ENCODE results near the gene ATXN7.

Gene ATXN7

DNA sequence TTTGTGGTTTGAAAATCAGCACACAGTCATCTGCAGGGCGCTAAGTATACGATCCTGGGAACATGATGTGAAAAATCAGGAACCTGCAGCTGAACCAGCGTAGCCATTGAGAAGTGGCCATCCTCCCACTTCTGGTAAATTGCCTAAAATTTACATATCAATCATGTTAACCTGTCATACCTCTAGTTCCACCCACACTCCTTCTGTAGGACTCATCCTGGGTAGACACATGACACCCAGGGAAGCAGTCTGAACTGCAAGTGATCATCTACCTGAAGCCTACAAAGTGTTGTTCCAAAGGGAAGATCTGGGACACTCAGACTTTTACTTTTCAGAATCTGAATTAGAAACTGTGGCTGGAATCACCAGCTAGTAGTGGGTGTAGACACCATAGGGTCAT lies 165.1 kb downstream of the ATXN7 start:
- no peak for DNase-seq

- DNase-seq, result no peak
Measured at GRCh38 chr3:64029287-64029686, 165.6 kb downstream of the ATXN7 start.

DNA sequence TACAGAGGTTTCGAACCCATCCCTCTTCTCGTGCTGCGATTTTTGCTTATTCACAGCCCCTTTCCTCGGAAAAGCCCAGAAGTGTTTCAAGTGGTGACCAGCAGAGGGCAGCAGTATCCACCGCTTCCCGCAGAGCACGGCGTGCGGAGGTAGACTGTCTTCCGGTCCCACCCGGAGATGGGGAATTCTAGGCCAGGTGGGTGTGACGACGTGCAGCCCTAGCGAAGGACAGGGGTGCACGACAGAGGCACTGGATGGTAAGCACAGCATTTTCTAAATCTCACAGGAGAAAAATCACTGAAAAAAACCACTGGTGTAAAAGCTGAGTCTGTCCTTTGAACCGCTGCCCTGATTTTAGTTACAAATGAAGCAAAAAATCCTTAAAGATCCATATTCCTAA lies 167.1 kb downstream of the ATXN7 start:
- peak; percentile 86 for DNase-seq

DNA sequence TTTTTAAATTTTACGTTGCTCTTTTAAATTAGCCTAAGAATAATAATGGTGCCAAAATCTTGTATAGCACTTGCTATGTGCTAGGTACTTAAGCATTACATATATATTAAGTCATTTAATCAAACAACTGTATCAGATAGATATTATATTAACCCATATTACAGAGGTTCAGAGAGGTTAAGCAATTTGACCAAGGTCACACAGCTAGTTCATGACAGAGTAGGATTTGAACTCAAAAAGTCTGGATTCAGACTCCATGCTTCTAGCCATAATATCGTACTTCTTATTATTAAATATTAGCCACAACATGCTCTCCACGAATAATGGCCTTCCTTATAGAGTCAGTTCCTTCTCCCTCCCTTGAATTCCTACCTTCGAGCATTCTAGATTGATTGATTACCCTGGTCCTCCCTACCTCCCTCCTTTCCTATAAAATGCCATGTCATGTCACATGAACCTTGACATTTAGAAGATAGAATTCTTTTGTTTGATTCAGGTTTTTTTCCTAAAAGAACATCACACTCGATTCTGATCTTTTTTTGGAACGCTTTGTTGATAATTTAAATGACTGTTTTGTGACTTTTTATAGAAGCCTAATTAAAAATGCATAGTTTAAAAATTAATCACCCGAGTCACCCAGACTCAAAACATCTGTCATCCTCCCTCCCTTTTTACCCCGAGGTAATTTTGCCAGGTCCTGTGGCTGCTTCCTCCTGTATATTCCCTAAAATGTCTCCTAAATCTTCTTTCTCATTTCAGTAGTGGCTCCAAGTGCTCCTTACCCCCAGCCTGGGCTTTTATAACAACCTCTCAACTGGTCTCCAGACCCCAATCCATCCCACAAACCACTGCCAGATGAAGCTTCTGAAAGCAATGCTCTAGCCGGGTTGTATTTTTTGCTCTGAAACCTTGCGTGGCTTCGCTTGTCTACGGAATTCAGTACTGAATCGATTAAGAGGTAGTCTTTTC lies 168.2 kb downstream of the ATXN7 start:
- no peak for DNase-seq

DNA sequence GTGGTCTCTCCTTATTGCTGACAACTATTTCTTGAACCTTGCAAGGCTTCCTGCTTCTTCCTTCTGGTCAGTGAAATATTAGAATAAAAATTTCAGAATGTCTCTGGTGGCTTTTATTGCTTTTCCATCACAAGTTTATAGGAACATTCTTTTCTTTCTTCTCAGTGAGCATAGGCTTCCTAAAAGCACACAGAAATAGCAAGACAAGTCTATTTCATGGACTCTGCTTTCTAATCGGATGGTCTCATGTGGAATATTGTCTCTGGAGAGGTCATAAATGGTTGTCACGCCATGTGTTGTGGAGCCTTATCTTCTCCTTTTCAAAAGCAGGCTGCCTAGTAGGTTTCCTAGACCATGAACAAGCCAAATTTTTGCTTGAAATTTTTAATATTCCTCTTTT lies 169.4 kb downstream of the ATXN7 start:
- no peak for DNase-seq

DNA sequence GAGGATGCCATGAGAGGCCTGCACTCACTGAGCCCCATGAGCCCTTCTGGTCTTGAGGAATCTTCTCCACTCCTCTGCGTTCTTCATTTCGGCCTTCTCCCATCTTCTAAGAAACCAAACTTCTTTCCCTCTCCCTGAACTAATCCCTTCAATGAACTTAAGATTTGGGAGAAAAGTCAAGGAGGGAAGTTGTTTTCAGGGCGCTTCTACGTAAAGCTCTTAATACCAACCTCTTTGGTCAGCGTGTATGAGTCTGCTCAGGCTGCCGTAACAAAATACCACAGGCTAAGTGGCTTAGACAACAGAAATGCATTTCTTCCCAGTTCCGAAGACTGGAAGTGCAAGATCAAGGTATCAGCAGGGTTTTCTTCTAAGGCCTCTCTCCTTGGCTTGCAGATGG lies 173.4 kb downstream of the ATXN7 start:
- no peak for DNase-seq

- DNase-seq, result no peak
Measured at GRCh38 chr3:64038253-64038767, 174.6 kb downstream of the ATXN7 start.

DNA sequence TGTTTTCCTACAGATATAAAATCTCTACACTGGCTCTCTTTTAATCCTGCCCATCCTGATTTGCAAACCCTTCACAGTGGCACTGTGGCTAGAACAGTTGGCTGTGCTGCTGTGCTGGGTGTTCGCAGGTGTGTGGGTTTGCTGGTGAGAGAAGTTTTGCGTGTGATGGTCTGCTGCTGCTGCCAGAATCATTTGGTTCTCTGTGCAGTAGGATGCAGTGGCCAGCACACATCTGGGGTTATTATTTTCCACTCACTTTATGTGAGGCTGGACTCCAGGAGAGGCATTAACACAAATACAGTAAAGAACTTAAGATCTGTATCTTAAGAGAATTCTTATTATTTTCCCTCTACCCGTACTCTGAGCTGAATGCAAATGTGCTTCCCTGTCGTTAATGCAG lies 175.7 kb downstream of the ATXN7 start:
- DNase-seq, result no peak

DNA sequence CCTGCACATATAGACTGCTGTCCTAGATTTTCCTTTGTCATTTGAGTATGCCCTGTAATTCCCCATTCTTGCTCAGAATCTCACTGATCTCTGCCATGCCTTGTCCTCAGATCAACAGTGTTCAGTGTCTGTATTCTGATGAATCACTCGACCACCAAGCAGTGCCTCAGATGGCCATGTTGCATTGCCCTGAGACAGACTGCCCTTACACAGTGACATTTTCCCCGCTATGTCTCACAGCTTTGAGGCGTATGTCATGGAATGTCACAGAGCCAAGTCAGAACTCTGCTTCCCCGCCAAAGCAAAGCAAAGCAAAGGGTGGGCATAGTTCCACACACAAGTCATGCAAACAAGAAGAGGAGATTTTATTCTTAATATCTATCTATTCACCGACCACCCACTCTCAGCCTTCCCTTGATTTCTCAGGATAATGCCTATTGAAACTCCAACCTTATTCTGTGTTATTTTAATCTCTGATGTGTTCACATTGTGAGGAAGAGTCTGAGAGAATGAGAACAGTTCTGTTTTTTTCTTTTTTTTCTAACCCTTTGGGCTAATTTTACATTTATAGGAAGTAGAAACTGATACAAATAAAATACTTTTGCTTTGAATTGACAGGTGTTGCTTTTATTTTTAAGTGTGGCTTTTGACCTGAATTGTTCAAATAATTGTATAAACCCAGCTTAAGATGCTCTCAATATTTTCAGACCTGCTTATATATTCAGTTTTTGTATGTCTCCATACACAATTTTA lies 176.5 kb downstream of the ATXN7 start:
- no peak for DNase-seq

- DNase-seq, result no peak
Measured at GRCh38 chr3:64042952-64043351, 179.3 kb downstream of the ATXN7 start.

- no peak for DNase-seq
Measured at GRCh38 chr3:64046592-64046991, 182.9 kb downstream of the ATXN7 start.

DNA sequence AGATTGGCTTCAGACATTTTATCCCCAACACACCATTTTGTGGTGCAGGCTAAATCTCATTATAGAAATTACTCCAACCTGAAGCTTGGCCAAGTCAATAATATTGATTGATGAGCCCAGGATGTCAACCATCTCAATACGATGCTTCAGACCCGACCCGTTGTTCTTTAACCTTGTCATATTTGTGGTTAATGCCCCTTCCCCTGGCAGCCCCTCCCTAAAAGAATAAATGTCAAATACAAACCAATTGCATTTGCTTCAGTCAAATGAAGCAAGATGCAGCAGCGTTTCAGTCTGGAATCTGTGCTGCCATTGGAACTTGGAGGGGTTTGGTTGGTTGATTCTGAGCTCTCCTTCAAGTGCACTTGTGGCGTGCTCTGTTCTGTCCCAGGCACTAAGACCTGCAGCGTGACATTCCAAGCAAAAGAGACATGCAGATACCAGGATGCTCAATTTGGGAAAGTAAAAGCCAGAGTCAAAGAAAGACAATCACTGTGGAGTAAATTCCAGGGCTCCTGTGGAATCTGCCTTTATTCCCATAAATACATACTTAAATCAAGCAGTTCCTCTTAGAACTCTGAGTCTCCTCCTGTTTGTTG lies 183.4 kb downstream of the ATXN7 start:
- no peak for DNase-seq

GRCh38 chr3:64047787-64048186 lies 184.1 kb downstream of the ATXN7 start:
- no peak for DNase-seq

GRCh38 chr3:64048631-64049061 lies 185.0 kb downstream of the ATXN7 start:
- DNase-seq, result no peak

DNA sequence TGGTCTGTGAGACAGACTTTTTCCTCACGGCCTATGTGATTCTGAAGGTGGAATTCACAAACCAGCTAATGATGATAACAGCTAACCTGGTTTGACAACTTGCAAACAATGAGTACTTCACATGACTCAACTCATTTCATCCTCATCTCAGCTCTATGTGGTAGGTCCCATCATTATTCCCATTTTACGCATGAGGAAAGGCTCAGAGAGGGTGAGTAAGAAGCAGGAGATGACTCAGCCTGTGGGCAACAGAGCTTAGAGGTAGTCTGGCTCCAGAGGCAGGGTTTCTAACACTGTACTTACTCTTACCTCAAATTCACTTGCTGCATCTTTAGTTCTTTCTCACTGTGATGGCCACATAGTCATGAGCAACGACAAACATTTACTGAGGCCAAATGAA lies 185.5 kb downstream of the ATXN7 start:
- no peak for DNase-seq

GRCh38 chr3:64049832-64050231 lies 186.2 kb downstream of the ATXN7 start:
- DNase-seq, result no peak
